ENCODE data around the gene SAA2. TPM values are rescaled to one million over a fixed set of nuclear protein-coding genes. Genes with fewer than 3 reads are reported as not detected.

The SAA2 gene
- total RNA-seq, 1 experiment from 2014 or later, result 31.5 TPM

- peaks cover 60% of the 10 kb centered on the region for H3K27me3 Mint-ChIP-seq (ENCODE audit: unreplicated experiment)
- TF ChIP-seq CTCF (IDR thresholded peaks at IDR 0.05; ENCODE audit: unreplicated experiment), result no peak
- no peak overlapping the region for H3K27ac Mint-ChIP-seq (ENCODE audit: unreplicated experiment)
- H3K9me3 Mint-ChIP-seq (ENCODE audit: low read depth, unreplicated experiment), result no peaks in the 10 kb centered on the region
- intact Hi-C loops (cut with micrococcal nuclease; ENCODE audit: unreplicated experiment), result no loop called here
- CTCF ChIA-PET, result no interaction called here
- H3K36me3 Mint-ChIP-seq (ENCODE audit: insufficient read depth, unreplicated experiment), result no peaks in the 10 kb centered on the region
- DNase-seq, result no peak
- H3K4me3 Mint-ChIP-seq (ENCODE audit: low read depth, unreplicated experiment), result no peak overlapping the region
- no peaks in the 10 kb centered on the region for H3K4me1 Mint-ChIP-seq (ENCODE audit: low read depth, unreplicated experiment)
- BruUV-seq (replicated peaks), result no TSS peak
Observed at GRCh38 chr11:18196532-18196931, 51.9 kb downstream of the SAA2 start.

Other genes starting within 250 kb of the SAA2 start
- 23.8 and 28.1 TPM in 2 replicates for gene SERGEF, start 235.6 kb downstream of the SAA2 start, total RNA-seq (2022)
- 0.24 and 0.34 TPM in 2 replicates for gene TPH1, start 202.4 kb downstream of the SAA2 start, total RNA-seq (2022)
- gene SAAL1, start 142.6 kb downstream of the SAA2 start, total RNA-seq (2022), result 23.9 and 29.3 TPM in 2 replicates
- gene MRGPRX3, start 116.1 kb downstream of the SAA2 start, total RNA-seq (2022), result not detected in 2 replicates
- not detected in 2 replicates for gene MRGPRX4, start 75.8 kb downstream of the SAA2 start, total RNA-seq (2022)
- 2.6 and 7.2 TPM in 2 replicates for gene SAA4, start 11.9 kb downstream of the SAA2 start, total RNA-seq (2022)
- gene SAA1, start 17.6 kb upstream of the SAA2 start, total RNA-seq (2022), result 23.9 and 54.1 TPM in 2 replicates
- gene HPS5, start 73.5 kb upstream of the SAA2 start, total RNA-seq (2022), result 25.2 and 26.4 TPM in 2 replicates
- gene GTF2H1, start 73.9 kb upstream of the SAA2 start, total RNA-seq (2022), result 43.0 and 44.3 TPM in 2 replicates
- 635 and 721 TPM in 2 replicates for gene LDHA, start 145.9 kb upstream of the SAA2 start, total RNA-seq (2022)
- gene LDHC, start 163.7 kb upstream of the SAA2 start, total RNA-seq (2022), result not detected in 2 replicates
- not detected in 2 replicates for gene LDHAL6A, start 207.2 kb upstream of the SAA2 start, total RNA-seq (2022)